HepG2 (cell line): ENCODE results near the gene SBNO2.

Experiments
- CTCF ChIP-seq: sonication (generic); formaldehyde crosslinking; IDR thresholded peaks from 2 replicates; pipeline ENCODE4 v1.5.0; 2020; ENCODE audit warnings: mild to moderate bottlenecking, missing genetic modification reagents, moderate library complexity
- HBP1 ChIP-seq: IDR thresholded peaks from 2 replicates; pipeline ENCODE4 v1.6.1; 2016; ENCODE audit warnings: low read depth, control low read depth
- HMGXB4 ChIP-seq, 2 experiments: sonication (generic) in 1 of 2; formaldehyde crosslinking in 1 of 2; IDR thresholded peaks; 2 replicates each; pipeline versions ENCODE4 v1.4.0 to v1.6.1; 2018 to 2020; ENCODE audit warnings: missing genetic modification reagents in 2 of 2, borderline replicate concordance in 1 of 2, low read depth in 1 of 2, mild to moderate bottlenecking in 1 of 2, missing biosample characterization in 1 of 2
- ZHX1 ChIP-seq: sonication (generic); formaldehyde crosslinking; IDR thresholded peaks from 2 replicates; pipeline ENCODE4 v1.8.1; 2022; ENCODE audit warnings: low read depth, mild to moderate bottlenecking, missing genetic modification reagents
- ZNF674 ChIP-seq: sonication (generic); formaldehyde crosslinking; IDR thresholded peaks from 2 replicates; pipeline ENCODE4 v1.5.0; 2020; ENCODE audit warnings: low read depth, mild to moderate bottlenecking, missing genetic modification reagents

- TF ChIP-seq HBP1 (CRISPR knock-in tag) (no peak), HMGXB4 (CRISPR knock-in tag; IDR thresholded peaks at IDR 0.05; ENCODE audit: borderline replicate concordance in 1 of 2, low read depth in 1 of 2) (no peak), CTCF (CRISPR knock-in tag) (no peak), ZHX1 (CRISPR knock-in tag) (no peak), ZNF674 (CRISPR knock-in tag) (no peak)
These were observed 34.9 kb downstream of the SBNO2 start for GRCh38 chr19:1139126-1139525.
